Central memory CD4-positive, alpha-beta T cell (primary cell): ENCODE data around the gene UBQLN4.

Experiments
- DNase-seq: peaks from one replicate; pipeline ENCODE4 v3.0.0; 2022

Gene UBQLN4

GRCh38 chr1:156006666-156007376 lies 46.8 kb downstream of the UBQLN4 start:
- DNase-seq = no peak

- peak; percentile 39 for DNase-seq
Observed at GRCh38 chr1:156004843-156005584, 48.6 kb downstream of the UBQLN4 start.

GRCh38 chr1:156003923-156004188 lies 49.7 kb downstream of the UBQLN4 start:
- DNase-seq = no peak

- DNase-seq = no peak
Observed at GRCh38 chr1:156002188-156002911, 51.2 kb downstream of the UBQLN4 start.

- no peak for DNase-seq
Observed at GRCh38 chr1:156001662-156002171, 51.9 kb downstream of the UBQLN4 start.

GRCh38 chr1:156001021-156001661 lies 52.5 kb downstream of the UBQLN4 start:
- DNase-seq = no peak

- no peak for DNase-seq
Observed at GRCh38 chr1:155999964-156000363, 53.6 kb downstream of the UBQLN4 start.

- DNase-seq = no peak
Observed at GRCh38 chr1:155996166-155996565, 57.4 kb downstream of the UBQLN4 start.

- no peak for DNase-seq
Observed at GRCh38 chr1:155993595-155993994, 60.0 kb downstream of the UBQLN4 start.

GRCh38 chr1:155990005-155990739 lies 63.4 kb downstream of the UBQLN4 start:
- DNase-seq = no peak

- peak; percentile 75 for DNase-seq
Observed at GRCh38 chr1:155989242-155990004, 64.2 kb downstream of the UBQLN4 start.
